ENCODE results near the gene C16orf96.

The C16orf96 gene

GRCh38 chr16:4535627-4536108, 20.5 kb upstream of the C16orf96 start:
- no peak overlapping the region for H3K27ac ChIP-seq (ENCODE audit: extremely low read depth, low read depth, low read length)

DNA sequence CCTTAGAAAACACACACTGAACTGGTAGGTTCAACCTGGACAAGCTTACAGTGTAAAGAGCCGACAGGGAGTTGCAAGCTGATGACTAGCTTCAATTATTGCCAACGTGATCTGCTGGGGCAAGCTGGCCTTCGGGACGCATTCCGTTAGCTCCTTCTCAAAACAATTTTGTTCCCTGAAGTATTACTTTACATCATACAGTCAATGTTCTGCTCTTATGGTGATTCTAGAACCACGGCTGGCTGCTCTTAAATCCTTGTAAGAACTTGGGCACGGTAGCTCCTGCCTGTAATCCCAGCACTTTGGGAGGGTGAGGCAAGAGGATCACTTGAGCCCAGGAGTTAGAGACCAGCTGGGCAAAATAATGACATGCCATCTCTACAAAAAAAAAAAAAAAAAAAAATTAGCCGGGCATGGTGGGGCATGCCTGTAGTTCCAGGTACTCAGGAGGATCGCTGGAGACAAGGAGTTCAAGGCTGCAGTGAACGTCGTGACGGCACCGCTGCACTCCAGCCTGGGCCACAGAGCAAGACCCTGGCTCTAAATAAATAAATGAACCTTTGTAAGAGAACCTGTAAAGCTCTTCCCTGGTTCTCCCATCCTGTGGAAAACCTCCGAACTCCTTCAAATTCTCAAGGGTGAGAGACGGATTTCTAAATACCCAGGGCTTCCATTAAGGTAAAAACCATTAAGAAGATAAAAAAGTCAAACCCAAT, 19.6 kb upstream of the C16orf96 start:
- TF ChIP-seq, protein P1, sequence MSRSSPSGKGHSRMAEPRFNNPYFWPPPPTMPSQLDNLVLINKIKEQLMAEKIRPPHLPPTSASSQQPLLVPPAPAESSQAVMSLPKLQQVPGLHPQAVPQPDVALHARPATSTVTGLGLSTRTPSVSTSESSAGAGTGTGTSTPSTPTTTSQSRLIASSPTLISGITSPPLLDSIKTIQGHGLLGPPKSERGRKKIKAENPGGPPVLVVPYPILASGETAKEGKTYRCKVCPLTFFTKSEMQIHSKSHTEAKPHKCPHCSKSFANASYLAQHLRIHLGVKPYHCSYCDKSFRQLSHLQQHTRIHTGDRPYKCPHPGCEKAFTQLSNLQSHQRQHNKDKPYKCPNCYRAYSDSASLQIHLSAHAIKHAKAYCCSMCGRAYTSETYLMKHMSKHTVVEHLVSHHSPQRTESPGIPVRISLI (tag by site-specific recombination; IDR thresholded peaks at IDR 0.05) = 0 out of 2 replicates have a peak, but pooled peaks have one; percentile 48
- TF ChIP-seq ZNF112 (tag by site-specific recombination; IDR thresholded peaks at IDR 0.05) = no peak
- TF ChIP-seq ZNF121 (tag by site-specific recombination; IDR thresholded peaks at IDR 0.05) = 0 out of 2 replicates have a peak, but pooled peaks have one; percentile 24
- TF ChIP-seq TCF7L2 (IDR thresholded peaks at IDR 0.05; ENCODE audit: borderline replicate concordance, low read depth, low read length) = no peak
- TF ChIP-seq ZNF433 (tag by site-specific recombination; IDR thresholded peaks at IDR 0.05; ENCODE audit: low read depth) = no peak
- peaks cover 0 to 37% of the 10 kb centered on the region in 2 experiments; a peak in 1 of 3 replicates for H3K36me3 ChIP-seq (ENCODE audit: control insufficient read depth in 2 of 2, insufficient read depth in 1 of 2, low read length in 2 of 2)
- H3K9me3 ChIP-seq (ENCODE audit: control insufficient read depth, insufficient read depth, low read depth, low read length) = no peaks in the 10 kb centered on the region
- H3K4me1 ChIP-seq (ENCODE audit: control insufficient read depth, insufficient read depth, low read length) = no peaks in the 10 kb centered on the region
- ChIA-PET POLR2A (interaction anchor here (0.5 kb wide), 1 partner anchor 14 kb away, joined by 3 read pairs; no protein-coding TSS in a partner anchor), CTCF (interaction anchor here (0.6 to 2.8 kb wide), 5 partner anchors 10 to 49 kb away, joined by 3 to 6 read pairs (median 3); no protein-coding TSS in a partner anchor)
- H3K27ac ChIP-seq (ENCODE audit: extremely low read depth, low read depth, low read length) = no peak overlapping the region
- H3K4me3 ChIP-seq (ENCODE audit: low read depth, low read length) = no peak overlapping the region

More at GRCh38 chr16:4535627-4536108, 20.5 kb upstream of the C16orf96 start:
- no peaks in the 10 kb centered on the region for H3K9me3 ChIP-seq (ENCODE audit: control insufficient read depth, insufficient read depth, low read depth, low read length)
- TF ChIP-seq MZF1 (tag by site-specific recombination; IDR thresholded peaks at IDR 0.05; ENCODE audit: borderline replicate concordance) = no peak
- H3K4me1 ChIP-seq (ENCODE audit: control insufficient read depth, insufficient read depth, low read length) = no peaks in the 10 kb centered on the region
- CTCF ChIA-PET = interaction anchor here (0.8 to 2.8 kb wide), 3 partner anchors 11 to 30 kb away, joined by 3 to 6 read pairs (median 3); no protein-coding TSS in a partner anchor
- H3K4me3 ChIP-seq (ENCODE audit: low read depth, low read length) = no peak overlapping the region
- POLR2A ChIA-PET = no interaction called here
- peaks cover 0 to 40% of the 10 kb centered on the region in 2 experiments; a peak in 1 of 3 replicates for H3K36me3 ChIP-seq (ENCODE audit: control insufficient read depth in 2 of 2, insufficient read depth in 1 of 2, low read length in 2 of 2)

- POLR2A ChIA-PET = interaction anchor here (1.1 to 1.6 kb wide), 5 partner anchors 8 to 78 kb away, joined by 3 to 11 read pairs (median 5); partner anchors contain the start of gene HMOX2
- CTCF ChIA-PET = interaction anchor here (0.6 to 2.8 kb wide), 3 partner anchors 11 to 260 kb away, joined by 3 to 21 read pairs (median 6); no protein-coding TSS in a partner anchor
- no peaks in the 10 kb centered on the region for H3K9me3 ChIP-seq (ENCODE audit: control insufficient read depth, insufficient read depth, low read depth, low read length)
- H3K27ac ChIP-seq (ENCODE audit: extremely low read depth, low read depth, low read length) = peak overlapping the region; percentile 65; the same call in 1 of the 2 replicates
- H3K4me3 ChIP-seq (ENCODE audit: low read depth, low read length) = peak overlapping the region; percentile 67
- no peak for TF ChIP-seq ZNF221 (tag by site-specific recombination; IDR thresholded peaks at IDR 0.05; ENCODE audit: borderline replicate concordance)
- 0 out of 2 replicates have a peak, but pooled peaks have one; percentile 9 for TF ChIP-seq ZSCAN30 (tag by site-specific recombination; IDR thresholded peaks at IDR 0.05)
- TF ChIP-seq ZXDB (tag by site-specific recombination; IDR thresholded peaks at IDR 0.05) = peak; percentile 13; the same call in 1 of the 2 replicates
- TF ChIP-seq SCRT2 (tag by site-specific recombination; IDR thresholded peaks at IDR 0.05) = 0 out of 2 replicates have a peak, but pooled peaks have one; percentile 21
- TF ChIP-seq ZNF596 (tag by site-specific recombination; IDR thresholded peaks at IDR 0.05) = 0 out of 2 replicates have a peak, but pooled peaks have one; percentile 33
- TF ChIP-seq ZNF600 (tag by site-specific recombination; IDR thresholded peaks at IDR 0.05) = 0 out of 2 replicates have a peak, but pooled peaks have one; percentile 18
- TF ChIP-seq PRDM1 (tag by site-specific recombination; IDR thresholded peaks at IDR 0.05) = no peak
- TF ChIP-seq ZNF341 (tag by site-specific recombination; IDR thresholded peaks at IDR 0.05; ENCODE audit: low read depth) = no peak
- peak; percentile 100 for TF ChIP-seq ZBTB20 (tag by site-specific recombination; IDR thresholded peaks at IDR 0.05)
- 0 out of 2 replicates have a peak, but pooled peaks have one; percentile 19 for TF ChIP-seq ZNF692 (tag by site-specific recombination; IDR thresholded peaks at IDR 0.05)
- TF ChIP-seq ZIC2 (tag by site-specific recombination; IDR thresholded peaks at IDR 0.05) = peak; percentile 32
- peak; percentile 46 for TF ChIP-seq ZBTB26 (tag by site-specific recombination; optimal IDR thresholded peaks at IDR 0.05)
- TF ChIP-seq ZNF10 (tag by site-specific recombination; IDR thresholded peaks at IDR 0.05) = no peak
- H3K36me3 ChIP-seq (ENCODE audit: control insufficient read depth in 2 of 2, insufficient read depth in 1 of 2, low read length in 2 of 2) = peaks cover 0 to 26% of the 10 kb centered on the region in 2 experiments; a peak in 1 of 3 replicates
- H3K4me1 ChIP-seq (ENCODE audit: control insufficient read depth, insufficient read depth, low read length) = no peaks in the 10 kb centered on the region
Observed at GRCh38 chr16:4537376-4538343, 18.5 kb upstream of the C16orf96 start.

Data from HEK293 (cell line).